ENCODE results near the gene KCNT1.

DNA sequence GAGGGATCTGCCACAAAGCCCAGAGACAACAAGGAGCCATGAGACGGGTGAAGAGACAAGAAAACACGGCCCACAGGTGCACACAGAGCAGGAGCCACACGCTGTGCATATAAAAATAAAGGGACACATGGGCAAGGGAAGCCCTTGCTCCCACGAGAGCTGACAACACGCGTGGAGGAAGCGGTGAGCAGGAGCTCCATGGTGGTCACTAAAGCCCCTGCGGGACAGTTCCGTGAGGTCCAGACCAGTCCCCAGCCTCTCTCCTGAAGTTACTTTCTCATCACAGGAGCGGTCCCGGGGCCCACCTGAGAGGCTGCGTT is 114.6 kb downstream of the KCNT1 start:
- TF ChIP-seq CTCF (IDR thresholded peaks at IDR 0.05) (no peak), POLR2A (IDR thresholded peaks at IDR 0.05) (no peak)

Measured in thyroid gland (tissue), 4 donors.